GM06990 (cell line): Measurements from ENCODE around the gene NPHP4.

Experiments used
- DNase-seq: peaks from one replicate; pipeline ENCODE4 v3.0.0-alpha.2; 2011; ENCODE audit not compliant: insufficient read length; ENCODE audit errors: extremely low read depth
- H3K27me3 ChIP-seq: replicated peaks from 2 replicates; pipeline ENCODE4 v1.6.0; 2011; ENCODE audit warnings: low read length; ENCODE audit not compliant: control insufficient read depth, insufficient read depth
- H3K36me3 ChIP-seq: 2 replicates; pipeline ENCODE4 v1.5.1; 2011; ENCODE audit warnings: low read length; ENCODE audit not compliant: control insufficient read depth, insufficient read depth
- H3K4me3 ChIP-seq: replicated peaks from 2 replicates; pipeline ENCODE4 v1.5.1; 2011; ENCODE audit warnings: low read depth, mild to moderate bottlenecking, control low read depth, low read length
- TF ChIP-seq, protein P1 (sequence below): IDR thresholded peaks from 2 replicates; pipeline ENCODE4 v1.5.1; 2011; ENCODE audit warnings: low read length, control low read depth, mild to moderate bottlenecking, inconsistent platforms; ENCODE audit not compliant: insufficient read depth, poor library complexity, severe bottlenecking

Gene NPHP4

DNA sequence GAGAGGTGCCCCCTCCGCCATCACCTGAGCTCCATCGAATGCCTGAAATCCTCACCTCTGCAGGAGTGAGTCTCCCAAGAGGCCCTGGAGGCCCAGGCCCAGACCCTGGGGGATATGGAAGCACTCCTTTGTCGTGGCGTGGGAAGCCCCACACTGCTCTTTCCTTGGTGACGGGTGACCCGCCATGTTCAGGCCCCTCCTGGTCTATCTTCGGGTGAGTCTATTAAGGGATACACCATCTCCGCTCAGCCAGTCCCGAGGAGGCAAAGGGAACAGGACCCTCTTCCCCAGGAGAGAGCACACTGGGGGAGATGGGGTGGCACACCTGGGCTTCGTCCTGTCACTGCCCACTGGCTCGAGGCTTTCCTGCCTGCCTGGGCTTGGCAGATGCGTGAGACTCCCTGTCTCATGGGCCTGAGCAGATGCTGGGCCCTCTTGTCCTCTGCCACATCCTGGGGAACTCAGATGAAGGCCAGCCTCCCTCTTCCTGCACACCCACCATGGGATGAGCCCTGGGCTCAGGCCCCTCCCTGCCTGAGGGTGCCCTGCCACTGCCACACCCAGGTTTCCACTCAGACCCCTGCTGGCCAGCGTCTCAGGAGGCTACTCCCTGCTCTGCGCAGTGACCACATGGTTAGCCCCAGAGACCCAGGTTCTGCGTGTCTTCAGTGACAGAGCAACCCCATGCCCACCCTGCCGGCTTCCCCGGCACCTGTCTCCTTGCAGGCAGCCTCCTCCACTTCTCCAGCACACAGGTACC lies 3.8 kb upstream of the NPHP4 start:
- TF ChIP-seq, protein P1, sequence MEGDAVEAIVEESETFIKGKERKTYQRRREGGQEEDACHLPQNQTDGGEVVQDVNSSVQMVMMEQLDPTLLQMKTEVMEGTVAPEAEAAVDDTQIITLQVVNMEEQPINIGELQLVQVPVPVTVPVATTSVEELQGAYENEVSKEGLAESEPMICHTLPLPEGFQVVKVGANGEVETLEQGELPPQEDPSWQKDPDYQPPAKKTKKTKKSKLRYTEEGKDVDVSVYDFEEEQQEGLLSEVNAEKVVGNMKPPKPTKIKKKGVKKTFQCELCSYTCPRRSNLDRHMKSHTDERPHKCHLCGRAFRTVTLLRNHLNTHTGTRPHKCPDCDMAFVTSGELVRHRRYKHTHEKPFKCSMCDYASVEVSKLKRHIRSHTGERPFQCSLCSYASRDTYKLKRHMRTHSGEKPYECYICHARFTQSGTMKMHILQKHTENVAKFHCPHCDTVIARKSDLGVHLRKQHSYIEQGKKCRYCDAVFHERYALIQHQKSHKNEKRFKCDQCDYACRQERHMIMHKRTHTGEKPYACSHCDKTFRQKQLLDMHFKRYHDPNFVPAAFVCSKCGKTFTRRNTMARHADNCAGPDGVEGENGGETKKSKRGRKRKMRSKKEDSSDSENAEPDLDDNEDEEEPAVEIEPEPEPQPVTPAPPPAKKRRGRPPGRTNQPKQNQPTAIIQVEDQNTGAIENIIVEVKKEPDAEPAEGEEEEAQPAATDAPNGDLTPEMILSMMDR: no peak
- Histone ChIP-seq H3K36me3 (peaks cover 10% of the 10 kb centered on the region), H3K4me3 (no peak overlapping the region), H3K27me3 (no peaks in the 10 kb centered on the region)
- DNase-seq: no peak

DNA sequence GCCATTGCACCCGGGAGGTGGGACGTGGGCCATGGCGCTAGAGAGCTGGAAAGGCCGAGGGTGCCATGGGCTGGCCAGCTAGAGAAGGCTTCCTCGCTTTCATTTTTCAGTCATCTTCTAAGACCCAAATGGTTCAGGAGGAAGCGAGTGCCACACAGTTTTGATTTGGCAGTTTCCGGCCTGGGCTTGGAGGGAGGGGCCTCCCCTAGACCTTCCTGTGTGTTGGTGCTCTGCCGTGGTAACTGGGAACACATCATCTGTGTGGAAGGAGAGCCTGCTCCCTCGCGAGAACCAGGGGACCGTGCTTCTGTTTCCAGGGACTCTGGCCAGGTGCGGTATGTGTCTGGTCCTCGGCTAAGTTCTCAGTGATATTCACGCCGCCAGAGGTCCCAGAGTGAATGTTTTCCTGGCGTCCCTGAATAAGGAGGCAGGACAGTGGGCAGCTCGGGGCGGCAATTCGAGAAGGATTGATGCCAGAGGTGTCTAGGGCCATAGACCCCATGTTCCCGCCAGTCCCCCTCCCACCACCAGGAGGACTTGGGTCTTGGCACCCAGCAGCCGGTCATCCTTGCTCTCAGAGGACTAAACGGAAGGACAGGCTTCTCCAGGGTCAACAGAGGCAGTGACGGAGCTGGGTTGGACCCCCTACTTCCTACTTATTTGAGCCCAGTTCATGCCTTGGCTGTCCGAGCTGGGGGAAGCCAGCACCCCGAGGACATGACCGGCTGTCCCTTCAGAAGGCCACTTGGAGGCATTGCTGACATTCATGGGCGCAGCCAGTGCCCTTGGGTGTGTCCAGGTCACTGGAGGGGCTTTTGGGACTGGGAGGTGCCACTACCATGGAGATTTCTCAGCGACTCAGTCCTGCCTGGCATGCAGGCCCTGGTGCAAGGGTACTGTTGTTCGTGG lies 2.7 kb upstream of the NPHP4 start:
- peak; percentile 49 for DNase-seq
- H3K27me3 ChIP-seq: no peaks in the 10 kb centered on the region
- H3K4me3 ChIP-seq: peak overlapping the region; percentile 87
- H3K36me3 ChIP-seq: peaks cover 10% of the 10 kb centered on the region
- TF ChIP-seq, protein P1: peak; percentile 8

DNA sequence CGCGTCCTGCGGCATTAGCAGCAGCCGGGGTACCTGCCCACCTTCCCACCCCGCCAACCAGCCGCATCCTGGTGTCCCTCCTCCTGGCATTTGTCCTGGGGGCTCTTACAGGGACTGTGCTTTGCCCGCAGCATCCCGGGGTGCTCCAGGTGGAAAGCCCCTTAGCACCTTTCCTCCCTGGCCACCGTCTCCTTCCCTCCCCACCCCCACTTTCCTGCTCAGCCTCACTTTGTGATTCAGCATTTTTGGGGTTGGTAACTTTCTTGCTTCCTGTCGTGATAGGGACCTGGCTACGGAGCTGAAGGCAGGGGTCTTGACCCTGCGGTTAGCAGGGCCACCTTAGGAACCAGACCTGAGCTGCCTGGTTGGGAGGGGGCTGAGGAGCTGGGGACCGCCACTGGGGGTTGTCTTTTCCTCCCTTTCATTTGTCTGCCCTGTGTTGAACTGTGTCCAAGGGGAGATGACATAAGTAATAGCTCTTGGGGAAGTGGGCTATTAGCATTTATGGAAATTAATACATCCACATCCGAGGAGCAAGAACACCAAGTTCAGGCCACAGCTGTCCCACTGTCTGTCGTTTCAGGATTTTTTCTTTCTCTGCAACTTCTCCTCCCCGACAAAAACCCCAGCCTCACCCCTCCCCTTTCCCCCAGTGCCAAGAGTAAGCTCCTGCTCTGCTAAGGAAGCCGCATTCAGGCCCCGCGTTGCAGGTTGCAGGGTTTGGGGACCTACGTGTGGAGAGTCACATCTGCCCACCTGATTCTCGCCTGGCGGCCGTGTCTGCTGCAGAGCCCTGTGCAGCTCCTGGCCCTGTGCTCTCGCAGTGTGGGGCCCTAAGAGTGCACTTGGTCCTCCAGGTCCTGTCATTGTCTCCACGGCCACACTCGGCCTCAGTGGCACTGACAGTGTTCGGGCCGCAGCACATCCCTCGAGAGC lies 1.6 kb upstream of the NPHP4 start:
- DNase-seq: peak; percentile 49
- peaks cover 10% of the 10 kb centered on the region for H3K36me3 ChIP-seq
- H3K27me3 ChIP-seq: no peaks in the 10 kb centered on the region
- TF ChIP-seq, protein P1: no peak
- peak overlapping the region; percentile 87 for H3K4me3 ChIP-seq

DNA sequence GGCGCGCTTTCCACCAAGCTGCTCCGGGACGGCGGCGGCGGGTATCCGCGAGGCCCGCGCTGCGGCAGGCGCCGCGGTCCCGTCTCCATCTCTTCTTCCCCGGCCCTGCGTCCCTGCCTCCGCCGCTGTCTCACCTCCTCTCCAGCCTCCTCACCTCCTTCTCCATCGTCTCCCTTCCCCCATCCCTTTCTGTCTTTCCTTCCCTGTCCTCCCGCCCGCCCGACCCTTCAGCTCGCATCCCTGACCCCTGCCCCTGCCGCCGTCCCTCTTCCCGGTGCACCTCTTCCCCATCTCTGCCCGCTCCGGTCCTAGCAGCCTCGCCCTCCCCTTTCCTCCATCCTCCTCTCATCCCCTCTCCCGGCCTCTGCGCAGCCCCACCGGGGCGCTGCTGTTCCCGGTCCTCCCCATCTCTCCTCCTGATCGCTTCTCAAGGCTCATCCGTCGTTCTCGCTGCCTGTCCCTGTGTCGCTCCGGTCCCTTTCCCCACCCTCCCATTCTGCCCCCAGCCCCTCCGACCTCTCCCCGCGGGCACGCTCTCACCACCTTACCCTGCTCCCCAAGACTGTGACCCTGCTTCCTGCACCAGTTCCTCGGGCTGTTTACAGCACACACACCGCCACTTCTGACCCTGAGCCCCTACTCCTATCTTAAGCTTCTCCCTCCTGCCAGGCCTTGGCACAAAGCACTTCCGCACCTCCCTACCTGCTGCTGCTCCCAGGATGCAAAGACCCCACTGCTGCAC lies 760 bp upstream of the NPHP4 start:
- H3K4me3 ChIP-seq: peak overlapping the region; percentile 87
- peaks cover 10% of the 10 kb centered on the region for H3K36me3 ChIP-seq
- DNase-seq: peak; percentile 52
- TF ChIP-seq, protein P1: no peak
- no peaks in the 10 kb centered on the region for H3K27me3 ChIP-seq
